Stimulated activated CD8-positive, alpha-beta memory T cell treated with anti-CD3 and anti-CD28 coated beads, Interleukin-4, amount 100 ng/mL, for 4 hours (primary cell): Measurements from ENCODE around the gene SCGB2A2.

Experiments used
- DNase-seq, 2 donors: peaks; one replicate each; pipeline ENCODE4 v3.0.0-alpha.2; 2020; ENCODE audit warnings: low read depth in 2 of 2, low spot score in 1 of 2

The SCGB2A2 gene

DNA sequence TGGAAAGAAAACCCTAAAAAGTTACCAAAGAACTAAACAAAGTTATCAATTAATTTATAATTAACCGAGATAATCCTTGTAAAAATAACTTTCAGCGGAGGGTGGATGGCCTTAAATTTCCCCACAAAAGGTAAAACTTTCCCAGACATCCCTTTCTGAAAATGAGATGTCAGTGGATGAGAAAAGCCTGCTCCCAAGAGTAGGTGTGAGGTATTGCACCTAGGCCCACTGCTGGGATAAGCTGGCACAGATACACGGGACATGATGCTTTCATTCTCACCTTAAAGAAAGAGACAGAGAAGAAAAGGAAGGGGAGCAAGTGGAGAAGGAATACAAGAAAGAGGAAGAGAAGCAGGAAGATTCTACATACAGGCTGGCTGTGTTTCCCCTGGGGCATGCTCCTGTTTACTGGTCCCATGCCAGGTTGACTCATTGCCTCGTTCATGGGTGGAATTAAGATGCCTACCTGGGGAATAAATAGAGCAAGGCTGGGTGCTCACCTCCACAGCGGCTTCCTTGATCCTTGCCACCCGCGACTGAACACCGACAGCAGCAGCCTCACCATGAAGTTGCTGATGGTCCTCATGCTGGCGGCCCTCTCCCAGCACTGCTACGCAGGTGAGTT lies at the start of gene SCGB2A2:
TSS of gene SCGB2A2 (plus strand) at position 505 of the 625 bp plus-strand sequence. CDS start at position 564, 59 bp downstream.
- no peak for DNase-seq

DNA sequence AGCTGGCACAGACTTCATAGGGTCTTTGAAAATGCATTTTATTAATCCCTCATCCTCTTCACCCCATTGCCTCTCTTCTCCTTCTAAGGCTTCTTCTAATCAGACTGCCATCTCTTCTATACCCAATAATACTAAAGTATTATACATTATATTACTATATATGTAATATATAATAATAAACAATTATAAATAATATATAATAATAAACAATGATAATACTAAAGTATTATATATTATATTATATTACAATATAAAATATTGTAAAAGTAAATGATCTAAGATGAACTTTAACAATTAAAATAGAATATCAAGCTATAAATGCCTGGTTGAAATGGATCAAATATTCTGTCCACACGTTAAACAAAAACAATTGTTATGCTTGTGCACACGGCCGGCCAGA lies 48.5 kb upstream of the SCGB2A2 start:
- DNase-seq, result no peak

DNA sequence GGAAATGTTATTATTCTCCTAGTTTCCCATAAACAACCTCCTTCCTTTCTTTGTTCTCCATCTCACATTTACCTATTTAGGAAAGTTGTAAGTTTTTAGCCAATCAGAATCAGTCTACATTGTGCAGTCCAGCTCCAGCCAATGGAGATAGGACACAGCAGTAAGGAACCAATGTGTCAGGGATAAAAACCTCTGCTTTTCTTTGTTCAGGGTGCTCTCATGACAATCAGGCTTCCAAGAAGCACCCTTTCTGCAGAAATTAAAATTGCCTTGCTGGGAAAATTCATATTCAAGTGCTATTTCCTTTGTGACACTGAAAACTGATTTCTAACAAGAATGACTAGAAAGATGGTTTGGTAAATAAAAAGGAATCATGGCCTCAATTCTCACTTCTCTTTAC lies 46.9 kb upstream of the SCGB2A2 start:
- DNase-seq, result no peak

DNA sequence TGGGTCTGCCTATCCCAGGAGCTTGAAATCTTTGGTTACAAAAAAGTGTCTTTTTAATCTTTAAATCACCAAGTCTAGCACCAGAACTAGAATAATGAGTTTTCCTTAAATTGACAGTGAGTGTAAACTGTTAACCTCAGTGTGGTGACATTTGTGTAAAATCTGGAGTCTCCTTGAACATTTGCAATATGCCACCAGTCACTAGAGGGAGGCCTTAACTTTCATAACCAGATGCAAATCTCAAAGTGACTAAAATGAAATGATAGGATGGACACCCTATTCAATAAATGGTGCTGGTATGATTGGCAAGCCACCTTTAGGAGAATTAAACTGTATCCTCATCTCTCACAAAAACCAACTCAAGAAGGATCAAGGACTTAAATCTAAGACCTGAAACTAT lies 36.2 kb upstream of the SCGB2A2 start:
- no peak for DNase-seq

DNA sequence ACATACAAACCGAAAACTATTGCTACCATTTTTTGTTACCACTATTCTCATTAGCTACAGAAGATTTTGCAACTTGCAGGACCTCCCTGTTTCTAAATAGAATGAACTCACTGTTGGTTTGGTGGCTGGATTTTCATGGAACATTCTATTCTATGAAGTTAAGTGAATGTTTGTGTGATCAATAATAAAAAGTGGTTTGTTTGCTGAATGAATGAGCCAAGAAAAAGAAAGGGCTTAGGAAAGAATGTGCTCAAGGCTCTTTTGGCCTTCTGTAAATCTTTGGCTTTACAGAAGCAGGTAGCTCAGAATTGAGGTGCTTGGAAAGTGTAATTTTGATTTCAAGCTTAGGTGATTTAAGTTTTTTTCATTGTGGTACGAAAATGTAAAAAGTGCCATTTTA lies 33.8 kb upstream of the SCGB2A2 start:
- DNase-seq, result no peak

DNA sequence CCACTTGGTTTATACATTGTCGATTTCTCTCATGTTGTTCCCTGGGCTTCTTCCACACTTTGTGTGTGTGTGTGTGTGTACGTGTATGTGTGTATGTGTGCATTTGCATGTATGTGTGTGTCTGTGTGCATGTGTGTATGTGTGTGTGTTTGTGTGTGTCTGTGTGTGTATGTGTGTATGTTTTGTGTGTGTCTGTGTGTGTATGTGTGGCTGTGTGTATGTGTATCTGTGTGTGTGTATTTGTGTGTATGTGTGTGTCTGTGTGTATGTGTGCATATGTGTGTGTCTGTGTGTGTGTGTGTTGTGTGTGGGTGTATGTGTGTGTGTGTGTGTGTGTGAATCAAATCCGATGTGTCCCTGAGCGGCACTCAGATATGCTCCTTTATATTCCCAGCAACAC lies 32.5 kb upstream of the SCGB2A2 start:
- no peak for DNase-seq

DNA sequence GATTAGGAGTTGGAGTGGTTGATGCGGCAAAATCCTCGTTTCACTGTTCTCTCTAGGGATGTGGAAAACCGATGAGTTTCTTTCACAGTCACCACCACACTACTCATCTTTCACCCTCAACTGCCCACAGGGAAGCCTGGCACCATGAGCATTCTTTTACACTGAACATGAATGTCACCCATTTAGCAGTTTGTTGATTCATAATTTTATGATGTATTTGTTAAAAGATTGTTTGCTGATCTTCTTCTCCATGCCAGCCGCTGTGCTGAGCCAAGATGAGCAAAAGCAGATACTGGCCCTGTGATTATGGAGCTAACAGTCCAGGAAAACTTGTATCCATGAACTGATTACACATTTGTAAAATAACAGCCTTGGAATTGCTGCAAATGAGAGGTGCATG lies 31.8 kb upstream of the SCGB2A2 start:
- no peak for DNase-seq

DNA sequence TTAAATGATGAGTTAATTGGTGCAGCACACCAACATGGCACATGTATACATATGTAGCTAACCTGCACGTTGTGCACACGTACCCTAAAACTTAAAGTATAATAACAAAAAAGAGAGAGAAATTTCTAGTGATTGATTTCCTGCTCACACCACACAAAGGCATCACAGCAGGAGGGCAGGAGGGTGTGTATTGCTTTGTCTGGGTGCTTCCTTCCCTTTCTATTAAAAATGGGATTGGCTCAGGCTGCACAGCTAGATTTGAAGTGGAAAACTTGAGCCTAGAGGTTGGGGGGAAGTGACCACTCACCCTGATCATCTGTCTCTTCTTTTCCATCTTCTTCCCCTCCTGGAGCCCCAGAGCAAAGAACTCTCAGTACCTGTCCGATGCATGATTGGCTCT lies 28.9 kb upstream of the SCGB2A2 start:
- no peak for DNase-seq

DNA sequence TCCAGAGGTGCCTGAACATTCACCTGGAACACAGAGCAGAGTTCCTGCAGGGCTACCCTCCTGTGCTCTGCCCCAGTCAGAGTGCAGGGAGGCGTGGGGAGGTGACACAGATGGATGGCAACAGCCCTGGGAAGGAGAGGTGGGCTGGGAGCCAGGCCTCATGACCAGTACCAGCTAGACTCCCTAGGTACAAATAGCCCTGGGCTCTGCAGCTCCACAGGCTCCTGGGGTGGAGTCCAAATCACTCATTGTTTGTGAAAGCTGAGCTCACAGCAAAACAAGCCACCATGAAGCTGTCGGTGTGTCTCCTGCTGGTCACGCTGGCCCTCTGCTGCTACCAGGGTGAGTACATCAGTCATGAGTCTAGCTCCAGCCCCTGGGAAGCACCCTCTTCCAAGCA lies 27.9 kb upstream of the SCGB2A2 start, which contains the start of gene SCGB1D2:
TSS of gene SCGB1D2 (plus strand) at position 219 of the 400 bp plus-strand sequence. CDS start at position 288, 69 bp downstream.
- no peak for DNase-seq

DNA sequence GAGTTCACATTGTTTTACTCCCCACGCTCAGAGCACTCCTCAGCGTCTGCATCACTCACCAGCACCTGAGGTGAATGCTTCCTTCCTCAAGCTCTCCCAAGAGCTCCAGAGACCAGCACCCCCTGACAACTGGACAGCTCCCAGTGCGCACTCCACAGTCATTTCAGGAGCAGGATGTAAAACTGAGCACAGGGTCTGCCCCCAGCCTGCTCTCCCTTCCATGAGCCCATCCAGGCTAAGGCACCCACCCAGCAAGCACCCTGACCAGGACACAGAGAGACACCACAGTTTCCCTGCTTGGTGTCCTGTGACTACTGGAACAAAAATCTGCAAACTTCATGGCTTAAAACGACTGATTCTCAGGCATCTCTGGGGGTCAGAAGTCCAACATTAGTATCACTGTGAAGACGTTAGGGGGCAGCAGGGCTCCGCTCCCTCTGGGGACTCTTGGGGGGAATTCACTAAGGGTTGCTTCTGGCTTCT lies 24.6 kb upstream of the SCGB2A2 start:
- no peak for DNase-seq

DNA sequence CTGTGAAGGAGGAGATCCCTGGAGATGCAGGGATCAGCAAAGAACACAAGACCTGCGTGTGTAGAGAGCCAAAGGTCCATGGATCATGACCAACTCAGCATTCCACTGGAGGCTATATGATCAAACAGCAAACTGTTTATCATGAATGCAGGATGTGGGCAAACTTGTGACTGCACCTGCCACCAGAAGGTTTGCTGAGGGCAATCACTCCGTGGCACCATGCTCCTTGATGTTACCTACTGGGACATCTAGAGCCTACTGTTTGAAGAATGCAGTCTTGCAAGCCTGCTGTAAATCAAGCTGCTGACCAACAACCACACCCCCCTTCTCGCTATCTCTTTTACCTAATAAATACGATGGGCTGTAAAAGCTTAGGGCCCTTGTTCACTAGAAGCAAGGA lies 18.3 kb upstream of the SCGB2A2 start:
- no peak for DNase-seq

DNA sequence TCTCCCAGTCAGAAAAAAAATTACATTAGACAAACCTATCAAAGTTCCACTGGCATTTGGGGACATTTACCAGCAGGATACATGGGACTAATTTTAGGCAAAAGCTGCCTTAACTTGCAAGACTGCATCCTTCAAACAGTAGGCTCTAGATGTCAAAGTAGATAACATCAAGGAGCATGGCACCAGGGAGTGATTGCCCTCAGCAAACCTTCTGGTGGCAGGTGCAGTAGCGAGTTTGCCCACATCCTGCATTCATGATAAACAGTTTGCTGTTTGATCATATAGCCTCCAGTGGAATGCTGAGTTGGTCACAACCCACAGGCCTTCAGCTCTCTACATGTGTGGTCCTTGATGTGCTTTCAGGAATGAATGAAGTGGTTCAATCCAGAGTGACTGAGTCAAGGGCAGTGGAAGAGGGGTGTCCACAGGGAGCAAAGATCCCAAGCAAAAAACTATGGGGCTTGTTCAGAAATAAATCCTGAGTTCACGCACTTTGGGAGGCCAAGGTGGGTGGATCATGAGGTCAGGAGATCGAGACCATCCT lies 15.9 kb upstream of the SCGB2A2 start:
- no peak for DNase-seq

DNA sequence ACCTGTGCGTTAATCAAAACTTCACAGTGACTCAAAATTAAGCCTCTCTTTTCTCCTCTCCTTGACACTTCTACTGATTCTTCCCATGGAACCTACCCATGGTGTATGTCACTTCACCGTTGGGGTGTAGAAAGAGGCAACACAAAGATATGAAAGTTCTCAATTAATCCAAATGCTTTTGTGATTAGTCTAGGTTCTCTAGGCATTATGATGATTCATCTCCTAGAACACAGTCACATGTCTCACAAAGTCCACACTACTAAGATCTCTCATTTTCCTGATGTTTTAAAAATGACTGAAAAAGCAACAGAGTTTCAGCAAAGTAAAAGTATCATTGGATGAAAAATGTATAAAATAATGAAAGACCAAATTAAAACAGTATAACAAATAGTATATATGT lies 13.7 kb upstream of the SCGB2A2 start:
- no peak for DNase-seq

DNA sequence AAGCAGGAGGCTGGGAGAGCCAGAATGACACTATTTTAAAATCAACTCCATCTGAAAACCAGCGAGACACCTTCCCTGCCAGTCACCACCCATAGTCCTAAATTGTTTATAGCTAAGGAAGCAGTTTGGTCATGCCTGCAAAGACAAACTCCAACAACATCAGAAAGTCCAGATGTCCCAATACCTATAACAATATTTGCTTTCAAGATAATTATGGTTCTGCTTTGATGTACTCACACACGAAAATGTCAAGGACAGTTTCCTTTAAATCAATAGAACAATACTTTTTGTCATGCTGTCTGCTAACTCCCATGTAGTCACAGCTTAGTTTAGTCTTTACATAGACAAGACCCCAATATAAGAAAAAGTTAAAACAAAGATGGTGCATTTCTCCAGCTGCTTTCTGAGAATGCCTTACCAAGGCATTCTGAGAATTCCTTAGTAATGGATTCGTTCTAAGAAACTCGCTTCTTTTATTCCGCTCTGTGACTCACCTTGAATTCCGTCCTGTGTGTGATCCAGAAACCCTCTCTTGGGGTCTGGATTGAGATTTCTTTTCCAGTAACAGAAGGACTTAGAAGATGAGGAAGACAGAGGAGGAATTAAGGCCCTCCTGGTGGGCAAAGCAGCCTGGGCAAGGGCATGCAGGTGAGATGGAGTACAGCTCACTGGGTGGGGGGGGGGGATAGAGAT lies 9.6 kb upstream of the SCGB2A2 start:
- no peak for DNase-seq

DNA sequence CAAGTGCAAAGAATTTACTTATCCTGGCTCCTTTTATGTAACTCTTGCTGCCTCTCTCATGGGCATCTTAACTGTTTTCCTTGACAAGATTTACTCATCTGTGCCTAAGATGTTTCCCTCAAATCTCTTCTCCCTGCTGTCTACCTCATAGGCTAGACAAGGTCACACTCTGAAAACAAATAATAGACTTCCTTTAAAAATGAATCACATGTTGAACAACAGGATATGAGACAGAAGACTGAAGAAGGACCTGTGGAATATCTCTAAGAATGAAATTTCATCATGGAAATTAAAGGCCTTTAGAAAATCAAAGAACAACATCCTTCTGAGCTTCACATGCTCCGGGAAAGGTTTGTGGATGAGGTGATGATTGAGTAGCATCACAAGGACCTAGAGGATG lies 6.0 kb upstream of the SCGB2A2 start:
- no peak for DNase-seq

DNA sequence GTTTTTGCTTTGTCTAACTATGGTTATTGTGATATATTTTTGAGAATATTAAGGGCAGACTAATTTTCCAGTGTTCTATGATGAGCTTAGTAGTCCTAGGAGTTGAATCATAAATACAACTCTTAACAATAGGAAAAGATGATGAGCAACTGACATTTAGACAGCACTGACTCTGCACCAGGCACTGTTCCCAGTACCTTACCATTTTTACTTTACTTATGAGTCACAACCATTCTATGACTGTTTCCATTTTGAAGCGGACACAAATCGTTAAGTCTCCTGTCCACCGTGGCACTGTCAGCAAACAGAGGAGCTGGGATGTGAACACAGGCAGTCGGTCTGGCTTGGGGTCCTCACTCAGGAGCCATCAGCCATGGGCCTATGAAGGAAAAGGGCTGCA lies 3.4 kb upstream of the SCGB2A2 start:
- no peak for DNase-seq

DNA sequence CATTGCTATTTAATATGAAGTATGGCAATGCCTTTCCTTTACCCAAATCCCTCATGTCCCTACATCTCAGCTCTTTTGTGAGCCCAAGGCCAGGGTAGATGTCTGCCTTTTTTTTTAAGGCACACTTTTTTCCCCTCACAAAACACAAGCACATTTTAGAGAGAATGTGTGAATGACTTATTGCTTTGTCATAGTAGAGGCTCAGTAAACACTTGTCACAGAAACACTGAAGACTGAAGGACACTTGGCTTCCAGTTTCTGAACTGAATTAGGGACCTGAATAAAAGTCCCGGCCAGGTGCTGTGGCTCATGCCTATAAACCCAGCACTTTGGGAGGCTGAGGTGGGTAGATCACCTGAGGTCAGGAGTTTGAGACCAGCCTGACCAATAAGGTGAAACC lies 2.9 kb upstream of the SCGB2A2 start:
- no peak for DNase-seq

DNA sequence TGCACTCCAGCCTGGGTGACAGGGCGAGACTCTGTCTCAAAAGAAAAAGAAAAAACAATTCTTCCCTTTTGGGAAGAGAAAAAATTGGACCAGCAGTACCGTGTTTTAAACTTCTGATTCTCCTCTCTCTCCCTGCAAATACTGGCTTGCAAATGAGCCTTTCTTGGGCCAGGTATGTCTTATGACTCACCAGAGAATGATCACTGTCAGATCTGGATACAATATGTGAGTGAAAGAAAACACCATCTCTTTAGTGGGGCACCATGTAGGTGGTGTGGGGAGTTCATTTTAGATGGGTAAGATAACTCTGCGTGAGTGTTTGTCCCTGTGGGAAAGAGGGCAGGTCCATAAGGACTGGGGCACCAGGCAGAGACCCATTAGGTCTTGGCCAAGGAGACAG lies 2.4 kb upstream of the SCGB2A2 start:
- no peak for DNase-seq

DNA sequence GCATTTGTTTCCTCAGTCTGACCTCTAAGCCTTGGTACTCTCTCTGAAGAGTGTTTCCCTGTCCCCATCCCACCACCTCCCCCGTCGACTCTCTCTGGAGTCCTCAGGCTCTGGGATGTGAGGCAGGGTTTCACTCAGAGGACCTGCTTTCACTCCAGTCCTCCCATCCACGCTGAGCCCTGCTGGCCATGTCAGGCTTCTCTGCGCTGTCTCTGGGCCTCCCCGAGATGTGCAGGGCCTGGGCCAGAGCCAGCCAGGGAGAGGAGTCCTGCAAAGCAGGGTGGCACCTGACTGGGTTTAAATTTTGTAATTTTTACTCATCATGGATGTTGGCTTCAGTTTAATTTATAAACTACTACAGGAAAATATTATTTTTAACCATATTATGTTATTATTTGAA lies 3.3 kb downstream of the SCGB2A2 start:
- DNase-seq, result no peak

DNA sequence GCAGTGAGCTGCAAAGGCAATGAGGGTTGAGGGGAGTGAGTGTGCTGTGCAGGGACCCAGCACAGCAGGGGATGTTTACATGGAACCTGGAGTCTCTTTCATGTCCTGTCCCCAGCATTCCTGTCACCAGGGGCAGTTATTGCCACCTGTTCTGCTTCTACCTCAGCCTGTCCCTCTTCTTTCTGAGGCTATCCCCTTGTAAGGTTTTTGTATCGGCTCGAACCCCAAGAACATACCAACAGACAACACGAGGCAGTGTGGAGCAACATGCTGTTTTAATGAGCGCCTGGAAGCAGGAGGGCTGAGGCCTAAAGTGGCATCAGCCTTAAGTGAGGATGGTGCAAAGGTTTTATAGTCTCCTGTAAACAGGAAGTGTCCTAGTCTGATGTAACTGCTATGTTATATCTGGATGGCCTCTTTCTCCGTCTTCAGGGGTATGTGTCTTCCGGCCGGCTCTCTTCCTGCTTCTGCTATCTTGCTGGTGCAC lies 3.9 kb downstream of the SCGB2A2 start:
- no peak for DNase-seq

DNA sequence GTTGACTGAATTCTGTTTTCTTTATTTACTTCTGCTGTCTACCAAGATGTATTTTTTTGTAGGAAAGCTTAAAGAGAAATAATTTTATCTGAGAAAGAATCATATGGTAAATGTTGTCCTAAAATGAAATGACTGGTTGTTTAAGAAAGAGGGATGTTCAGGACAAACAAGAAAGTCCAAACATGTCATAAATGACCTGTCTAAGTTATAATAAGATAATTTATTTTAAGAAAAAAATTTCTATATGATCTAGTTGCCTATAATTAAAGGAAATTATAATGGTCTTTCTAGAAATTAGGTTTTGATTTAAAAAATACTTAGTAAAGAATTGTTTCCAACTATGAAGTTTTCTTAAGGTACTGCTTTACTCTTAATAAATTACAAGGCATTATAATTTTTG lies 10.5 kb downstream of the SCGB2A2 start:
- no peak for DNase-seq

DNA sequence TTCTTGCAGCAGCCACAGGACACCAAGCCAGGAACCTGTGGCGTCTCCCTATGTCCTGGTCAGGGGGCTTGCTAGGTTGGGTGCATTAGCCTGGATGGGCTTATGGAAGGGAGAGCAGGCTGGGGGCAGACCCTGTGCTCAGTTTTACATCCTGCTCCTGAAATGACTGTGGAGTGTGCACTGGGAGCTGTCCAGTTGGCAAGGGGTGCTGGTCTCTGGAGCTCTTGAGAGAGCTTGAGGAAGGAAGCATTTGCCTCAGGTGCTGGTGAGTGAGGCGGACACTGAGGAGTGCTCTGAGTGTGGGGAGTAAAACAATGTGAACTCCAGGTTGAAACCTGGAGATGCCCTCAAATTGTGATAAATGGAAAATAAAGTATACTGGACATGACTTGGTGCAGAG lies 25.5 kb downstream of the SCGB2A2 start:
- DNase-seq, result no peak
